Hepatocyte (in vitro differentiated cells): ENCODE data around the gene KIRREL1. TPM values are rescaled to one million over a fixed set of nuclear protein-coding genes. Genes with fewer than 3 reads are reported as not detected.

Experiments used
- DNase-seq: peaks from one replicate; pipeline ENCODE4 v3.0.0-alpha.2; 2016; ENCODE audit warnings: low spot score
- H2AFZ ChIP-seq: fragments of 200-600 bp; sonication (generic); 2 replicates; pipeline ENCODE4 v1.6.0; 2016; ENCODE audit warnings: antibody characterized with exemption, mild to moderate bottlenecking
- H3K27ac ChIP-seq: fragments of 200-600 bp; sonication (generic); 2 replicates; pipeline ENCODE4 v1.5.1; 2016; ENCODE audit warnings: mild to moderate bottlenecking
- H3K27me3 ChIP-seq: fragments of 200-600 bp; sonication (generic); 2 replicates; pipeline ENCODE4 v1.6.1; 2016
- H3K36me3 ChIP-seq: fragments of 200-600 bp; sonication (generic); replicated peaks from 2 replicates; pipeline ENCODE4 v1.5.1; 2016; ENCODE audit warnings: low read depth; ENCODE audit not compliant: insufficient read depth
- H3K4me1 ChIP-seq: fragments of 200-600 bp; sonication (generic); 2 replicates; pipeline ENCODE4 v1.5.1; 2016; ENCODE audit warnings: mild to moderate bottlenecking, moderate library complexity; ENCODE audit not compliant: insufficient read depth
- H3K4me2 ChIP-seq: fragments of 200-600 bp; sonication (generic); 2 replicates; pipeline ENCODE4 v1.6.0; 2016
- H3K4me3 ChIP-seq: fragments of 200-600 bp; sonication (generic); 2 replicates; pipeline ENCODE4 v1.5.1; 2016; ENCODE audit warnings: mild to moderate bottlenecking
- H3K79me2 ChIP-seq: fragments of 200-600 bp; sonication (generic); 2 replicates; pipeline ENCODE4 v1.6.0; 2017; ENCODE audit warnings: mild to moderate bottlenecking
- H3K9me2 ChIP-seq: fragments of 200-600 bp; sonication (generic); replicated peaks from 2 replicates; pipeline ENCODE4 v1.6.0; 2017; ENCODE audit warnings: mild to moderate bottlenecking; ENCODE audit not compliant: insufficient read depth
- H3K9me3 ChIP-seq: fragments of 200-600 bp; sonication (generic); 2 replicates; pipeline ENCODE4 v1.5.1; 2016; ENCODE audit warnings: low read depth, mild to moderate bottlenecking
- H4K20me1 ChIP-seq: fragments of 200-600 bp; sonication (generic); 2 replicates; pipeline ENCODE4 v1.6.0; 2016; ENCODE audit warnings: mild to moderate bottlenecking; ENCODE audit not compliant: insufficient read depth, poor library complexity, severe bottlenecking
- EZH2 ChIP-seq: fragments of 200-600 bp; sonication (generic); IDR thresholded peaks from 2 replicates; pipeline ENCODE4 v1.6.1; 2016; ENCODE audit warnings: antibody characterized with exemption, mild to moderate bottlenecking, borderline replicate concordance
- EZH2phosphoT487 ChIP-seq: fragments of 200-600 bp; sonication (generic); IDR thresholded peaks from one replicate; pipeline ENCODE4 v1.6.1; 2018; ENCODE audit warnings: antibody characterized with exemption, mild to moderate bottlenecking, low read depth, moderate library complexity; ENCODE audit not compliant: unreplicated experiment, severe bottlenecking
- WGBS: methylation state at CpG from one replicate; pipeline ENCODE4 v1.1.6; 2016; ENCODE audit warnings: low lambda C conversion rate; ENCODE audit errors: missing lambda C conversion rate; 5-methylcytosine and 5-hydroxymethylcytosine counted together
- polyA plus RNA-seq: library from polyadenylated mRNA; unstranded; fragments of >200 nt; fragmentation: Nextera tagmentation; extraction: Ambion mirVana; gene quantifications from 2 replicates; pipeline ENCODE4 v1.2.1, GENCODE V29; 2016
- total RNA-seq: library from RNA; depleted of rRNA; stranded (reverse); fragments of >200 nt; gene quantifications from 2 replicates; pipeline ENCODE4 v1.2.3, GENCODE V29; 2014
- TF ChIP-seq, protein P1 (sequence below): fragments of 200-600 bp; sonication (generic); IDR thresholded peaks from 2 replicates; pipeline ENCODE4 v1.5.1; 2016; ENCODE audit warnings: antibody characterized with exemption, mild to moderate bottlenecking; ENCODE audit not compliant: poor library complexity

Gene KIRREL1
- total and polyA plus RNA-seq, 2 experiments from 2014 or later = 20.4 to 47.1 TPM

DNA sequence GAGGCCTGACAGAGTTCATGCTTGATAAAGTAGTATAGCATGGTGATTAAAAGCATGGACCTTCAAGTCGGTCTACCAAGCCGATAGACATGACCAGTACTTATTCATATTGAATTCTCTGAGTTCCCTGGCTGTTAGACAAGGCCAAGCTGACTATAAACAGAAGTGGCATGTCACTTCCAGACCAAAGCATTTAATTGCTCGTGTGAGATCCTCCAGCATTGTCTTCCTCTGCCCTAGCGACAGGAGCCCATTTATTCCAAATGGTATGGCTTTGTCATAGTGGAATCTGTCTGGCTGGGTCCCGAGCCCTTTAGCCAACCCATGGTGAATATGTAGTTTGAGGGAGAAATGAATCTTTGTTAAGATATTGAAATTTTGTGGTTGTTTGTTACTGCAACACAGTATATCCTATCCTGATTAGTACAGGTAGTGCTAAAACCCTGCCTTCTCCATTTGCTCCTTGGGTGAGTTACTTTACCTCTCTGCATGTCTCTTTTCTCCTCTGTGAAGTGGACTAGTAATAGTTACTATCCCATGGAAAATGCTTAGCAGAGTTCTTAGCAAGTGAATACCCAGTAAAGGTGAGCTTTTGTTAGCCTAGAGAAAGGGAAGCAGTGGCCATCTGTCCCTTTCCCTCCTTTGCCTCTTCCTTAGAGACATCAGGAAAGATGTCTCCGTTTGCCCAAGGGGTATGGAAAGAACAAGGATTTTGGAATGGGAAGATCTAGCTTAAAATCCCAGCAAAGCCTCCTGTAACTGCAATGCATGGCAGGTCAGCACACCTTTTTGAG is 109.6 kb downstream of the KIRREL1 start:
- no peak overlapping the region for H3K4me2 ChIP-seq
- no peaks in the 10 kb centered on the region for H3K9me2 ChIP-seq
- TF ChIP-seq EZH2phosphoT487 (no peak), EZH2 (no peak)
- TF ChIP-seq, protein P1, sequence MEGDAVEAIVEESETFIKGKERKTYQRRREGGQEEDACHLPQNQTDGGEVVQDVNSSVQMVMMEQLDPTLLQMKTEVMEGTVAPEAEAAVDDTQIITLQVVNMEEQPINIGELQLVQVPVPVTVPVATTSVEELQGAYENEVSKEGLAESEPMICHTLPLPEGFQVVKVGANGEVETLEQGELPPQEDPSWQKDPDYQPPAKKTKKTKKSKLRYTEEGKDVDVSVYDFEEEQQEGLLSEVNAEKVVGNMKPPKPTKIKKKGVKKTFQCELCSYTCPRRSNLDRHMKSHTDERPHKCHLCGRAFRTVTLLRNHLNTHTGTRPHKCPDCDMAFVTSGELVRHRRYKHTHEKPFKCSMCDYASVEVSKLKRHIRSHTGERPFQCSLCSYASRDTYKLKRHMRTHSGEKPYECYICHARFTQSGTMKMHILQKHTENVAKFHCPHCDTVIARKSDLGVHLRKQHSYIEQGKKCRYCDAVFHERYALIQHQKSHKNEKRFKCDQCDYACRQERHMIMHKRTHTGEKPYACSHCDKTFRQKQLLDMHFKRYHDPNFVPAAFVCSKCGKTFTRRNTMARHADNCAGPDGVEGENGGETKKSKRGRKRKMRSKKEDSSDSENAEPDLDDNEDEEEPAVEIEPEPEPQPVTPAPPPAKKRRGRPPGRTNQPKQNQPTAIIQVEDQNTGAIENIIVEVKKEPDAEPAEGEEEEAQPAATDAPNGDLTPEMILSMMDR = no peak
- H3K27ac ChIP-seq = peak overlapping the region; percentile 91
- H4K20me1 ChIP-seq = no peaks in the 10 kb centered on the region
- WGBS = 60% methylated on average over 6 of the region's 6 CpGs
- H3K27me3 ChIP-seq = no peaks in the 10 kb centered on the region
- H3K4me3 ChIP-seq = no peak overlapping the region
- no peaks in the 10 kb centered on the region for H3K36me3 ChIP-seq
- H3K9me3 ChIP-seq = no peaks in the 10 kb centered on the region
- peaks cover 17% of the 10 kb centered on the region for H3K4me1 ChIP-seq
- DNase-seq = no peak
- no peak overlapping the region for H2AFZ ChIP-seq
- no peaks in the 10 kb centered on the region for H3K79me2 ChIP-seq

DNA sequence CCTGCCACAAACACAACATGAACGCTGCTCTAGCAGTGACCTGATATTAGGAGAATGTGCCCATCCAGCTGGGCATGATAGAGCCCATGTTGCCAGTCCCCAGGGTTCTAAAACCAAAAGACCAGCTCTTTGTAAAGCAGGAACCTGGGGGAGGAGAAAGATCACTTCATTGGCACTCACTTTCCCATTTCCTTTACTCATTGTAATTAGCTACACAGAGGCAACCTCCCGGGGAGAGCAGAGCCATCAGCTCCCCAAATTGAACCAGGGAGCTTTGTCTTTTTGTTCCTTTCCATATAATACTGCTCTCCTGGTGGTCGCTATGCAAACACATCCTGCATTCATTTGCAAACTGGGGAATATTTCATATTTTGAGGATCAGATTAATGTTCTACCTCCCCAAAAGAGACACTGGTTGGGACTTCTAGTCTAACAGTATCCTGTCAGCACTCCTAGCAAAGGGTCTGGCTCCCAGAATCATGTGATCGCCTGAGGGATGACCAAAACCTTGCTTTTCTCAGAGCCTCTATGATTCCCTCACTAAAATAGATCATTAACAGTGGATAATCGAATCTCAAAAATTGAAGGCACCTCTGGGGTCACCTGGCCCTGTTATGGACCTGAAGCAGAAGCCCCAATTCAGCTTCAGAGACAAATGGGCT is 110.5 kb downstream of the KIRREL1 start:
- 48% methylated on average over 5 of the region's 5 CpGs for WGBS
- peaks cover 17% of the 10 kb centered on the region for H3K4me1 ChIP-seq
- TF ChIP-seq EZH2 (no peak), EZH2phosphoT487 (no peak)
- TF ChIP-seq, protein P1 = no peak
- H3K79me2 ChIP-seq = no peaks in the 10 kb centered on the region
- H4K20me1 ChIP-seq = no peaks in the 10 kb centered on the region
- H3K9me2 ChIP-seq = no peaks in the 10 kb centered on the region
- H3K9me3 ChIP-seq = no peaks in the 10 kb centered on the region
- H3K4me2 ChIP-seq = no peak overlapping the region
- no peaks in the 10 kb centered on the region for H3K36me3 ChIP-seq
- H3K27ac ChIP-seq = no peak overlapping the region
- no peak overlapping the region for H3K4me3 ChIP-seq
- no peak overlapping the region for H2AFZ ChIP-seq
- H3K27me3 ChIP-seq = no peaks in the 10 kb centered on the region
- no peak for DNase-seq

DNA sequence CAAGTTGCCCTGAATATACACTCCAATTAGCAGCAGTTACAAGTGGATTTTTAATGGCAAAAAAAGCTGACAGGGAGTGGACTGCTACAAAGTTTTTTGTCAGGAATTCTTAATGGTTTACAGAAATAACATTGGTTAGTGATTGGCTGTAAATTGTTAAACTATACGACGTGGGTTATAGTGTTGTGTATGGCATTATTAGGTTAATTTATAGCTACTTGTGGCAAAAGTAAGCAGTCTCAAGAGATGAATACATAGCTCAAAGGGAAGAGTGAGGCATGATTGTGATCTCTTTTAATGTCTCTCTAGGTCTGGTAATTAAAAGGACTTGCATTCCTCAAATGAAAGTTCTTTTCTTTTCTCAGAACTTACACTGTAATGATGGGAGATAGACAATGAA is 111.4 kb downstream of the KIRREL1 start:
- H3K79me2 ChIP-seq = no peaks in the 10 kb centered on the region

More for the DNA sequence above, 111.4 kb downstream of the KIRREL1 start:
- Histone ChIP-seq H3K9me3 (no peaks in the 10 kb centered on the region), H3K27ac (no peak overlapping the region), H4K20me1 (no peaks in the 10 kb centered on the region), H3K4me2 (no peak overlapping the region), H3K27me3 (no peaks in the 10 kb centered on the region), H3K4me3 (no peak overlapping the region), H3K4me1 (peaks cover 17% of the 10 kb centered on the region), H2AFZ (no peak overlapping the region), H3K36me3 (no peaks in the 10 kb centered on the region), H3K9me2 (no peaks in the 10 kb centered on the region)
- no peak for DNase-seq
- TF ChIP-seq, protein P1 = no peak
- TF ChIP-seq EZH2 (no peak), EZH2phosphoT487 (no peak)
- WGBS = 24% methylated on average over 2 of the region's 2 CpGs
